Mucosa of stomach (tissue), 1 donor: ENCODE results near the gene SV2A.
"Not testable (repeated sequence)": the region's sequence is repeated elsewhere in the genome, so short reads cannot be mapped to it uniquely, and the experiment has no call there.

Experiments
- H3K27me3 ChIP-seq: one replicate; pipeline ENCODE4 v1.7.0; 2013; ENCODE audit warnings: mild to moderate bottlenecking, low read length; ENCODE audit not compliant: control insufficient read depth, insufficient read depth
- H3K36me3 ChIP-seq: one replicate; pipeline ENCODE4 v1.7.0; 2013; ENCODE audit warnings: low read length; ENCODE audit not compliant: control insufficient read depth, insufficient read depth
- H3K4me1 ChIP-seq: one replicate; pipeline ENCODE4 v1.7.0; 2013; ENCODE audit warnings: mild to moderate bottlenecking, low read length; ENCODE audit not compliant: control insufficient read depth, insufficient read depth
- H3K4me3 ChIP-seq: one replicate; pipeline ENCODE4 v1.7.0; 2013; ENCODE audit warnings: low read length
- H3K9ac ChIP-seq: one replicate; pipeline ENCODE4 v1.7.0; 2013; ENCODE audit warnings: mild to moderate bottlenecking, low read length, moderate library complexity
- H3K9me3 ChIP-seq: one replicate; pipeline ENCODE4 v1.7.0; 2013; ENCODE audit warnings: mild to moderate bottlenecking, low read length, moderate library complexity; ENCODE audit not compliant: control insufficient read depth
- donor health status: Pancreatic carcinoma.

SV2A gene, protein sequence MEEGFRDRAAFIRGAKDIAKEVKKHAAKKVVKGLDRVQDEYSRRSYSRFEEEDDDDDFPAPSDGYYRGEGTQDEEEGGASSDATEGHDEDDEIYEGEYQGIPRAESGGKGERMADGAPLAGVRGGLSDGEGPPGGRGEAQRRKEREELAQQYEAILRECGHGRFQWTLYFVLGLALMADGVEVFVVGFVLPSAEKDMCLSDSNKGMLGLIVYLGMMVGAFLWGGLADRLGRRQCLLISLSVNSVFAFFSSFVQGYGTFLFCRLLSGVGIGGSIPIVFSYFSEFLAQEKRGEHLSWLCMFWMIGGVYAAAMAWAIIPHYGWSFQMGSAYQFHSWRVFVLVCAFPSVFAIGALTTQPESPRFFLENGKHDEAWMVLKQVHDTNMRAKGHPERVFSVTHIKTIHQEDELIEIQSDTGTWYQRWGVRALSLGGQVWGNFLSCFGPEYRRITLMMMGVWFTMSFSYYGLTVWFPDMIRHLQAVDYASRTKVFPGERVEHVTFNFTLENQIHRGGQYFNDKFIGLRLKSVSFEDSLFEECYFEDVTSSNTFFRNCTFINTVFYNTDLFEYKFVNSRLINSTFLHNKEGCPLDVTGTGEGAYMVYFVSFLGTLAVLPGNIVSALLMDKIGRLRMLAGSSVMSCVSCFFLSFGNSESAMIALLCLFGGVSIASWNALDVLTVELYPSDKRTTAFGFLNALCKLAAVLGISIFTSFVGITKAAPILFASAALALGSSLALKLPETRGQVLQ

DNA sequence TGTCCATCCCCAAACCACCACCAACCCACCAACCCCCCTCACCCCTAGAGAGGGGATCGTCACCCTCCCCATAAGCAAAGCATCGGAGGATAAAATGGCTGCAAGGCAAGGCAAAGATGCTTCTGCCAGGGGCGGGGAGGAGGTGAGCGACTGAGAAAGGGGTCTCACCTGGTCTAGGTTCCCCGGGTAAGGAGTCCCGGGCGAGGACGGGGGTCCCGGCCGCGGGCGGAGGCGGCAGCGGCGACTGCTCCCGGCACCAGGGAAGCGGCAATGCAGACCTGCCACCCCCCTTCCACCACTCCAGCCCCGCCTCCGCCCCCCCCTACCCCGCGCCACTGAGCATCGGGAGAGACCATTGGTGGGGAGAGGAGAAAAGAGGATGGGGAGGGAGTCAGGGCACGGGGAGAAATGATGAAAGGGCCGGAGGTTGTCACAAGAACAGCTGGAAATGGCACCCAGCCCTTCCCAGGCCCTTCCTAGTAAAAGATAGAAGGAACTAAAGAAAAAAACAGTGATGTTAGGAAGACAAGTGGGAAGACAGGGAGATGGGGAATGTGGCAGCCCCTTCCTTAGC lies at the start of gene SV2A:
Gene SV2A, minus strand, starts transcription at position 274 of the 574 bp plus-strand sequence. CDS start 4,004 bp downstream, outside the sequence.
- H3K4me3 ChIP-seq, result no peak within 1 kb of the TSS

DNA sequence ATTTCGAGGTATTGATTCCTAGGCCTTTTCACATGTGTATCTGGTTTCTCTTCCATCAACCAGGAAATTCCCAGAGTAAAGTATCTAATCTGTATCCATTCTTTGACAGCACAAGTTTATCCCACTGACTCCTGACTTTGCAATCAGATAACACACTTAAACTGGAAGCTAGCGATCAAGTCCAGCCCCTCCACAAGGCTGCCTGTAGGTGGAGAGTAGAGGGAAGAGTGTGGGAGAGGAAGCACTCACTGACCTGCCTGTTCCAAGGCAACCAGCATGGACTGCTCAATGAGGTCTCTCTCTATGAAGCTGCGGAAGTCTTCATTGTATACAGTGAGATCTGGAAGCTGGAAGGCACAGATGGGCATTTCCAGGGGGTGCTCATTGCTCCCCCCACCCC lies 49.4 kb upstream of the SV2A start:
- H3K4me1 ChIP-seq, result peaks cover 17% of the 10 kb centered on the region
- H3K9me3 ChIP-seq, result no peaks in the 10 kb centered on the region
- H3K4me3 ChIP-seq, result no peak overlapping the region
- H3K36me3 ChIP-seq, result peaks cover 5% of the 10 kb centered on the region
- no peak overlapping the region for H3K9ac ChIP-seq
- H3K27me3 ChIP-seq, result no peaks in the 10 kb centered on the region

More for the DNA sequence above, at the start of gene SV2A:
- no peaks in the 10 kb centered on the region for H3K36me3 ChIP-seq
- peak within 1 kb of the TSS; percentile 57 for H3K9ac ChIP-seq
- H3K9me3 ChIP-seq, result no peaks in the 10 kb centered on the region
- peaks cover 4% of the 10 kb centered on the region for H3K4me1 ChIP-seq
- peaks cover 16% of the 10 kb centered on the region for H3K27me3 ChIP-seq

DNA sequence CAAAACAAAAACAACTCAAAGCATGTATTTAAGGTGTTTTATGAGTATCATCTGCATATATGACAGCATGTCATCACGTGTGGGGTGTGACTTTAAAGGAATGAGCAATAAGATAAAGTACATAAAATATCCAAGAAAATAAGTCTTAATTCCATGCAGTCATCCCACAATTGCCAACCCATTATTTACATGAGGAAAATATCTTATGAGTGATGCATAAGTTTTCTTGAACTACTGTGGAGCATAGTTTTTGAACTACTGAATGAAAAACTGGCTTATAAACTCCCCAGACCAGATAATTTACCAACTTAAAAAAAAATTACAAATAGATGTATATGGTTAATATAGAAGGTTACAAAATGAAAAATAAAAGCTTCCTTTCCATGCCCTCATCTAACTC lies 48.8 kb upstream of the SV2A start:
- H3K4me1 ChIP-seq, result peaks cover 20% of the 10 kb centered on the region
- H3K27me3 ChIP-seq, result no peaks in the 10 kb centered on the region
- peaks cover 5% of the 10 kb centered on the region for H3K36me3 ChIP-seq
- no peak overlapping the region for H3K4me3 ChIP-seq
- H3K9me3 ChIP-seq, result no peaks in the 10 kb centered on the region
- no peak overlapping the region for H3K9ac ChIP-seq

DNA sequence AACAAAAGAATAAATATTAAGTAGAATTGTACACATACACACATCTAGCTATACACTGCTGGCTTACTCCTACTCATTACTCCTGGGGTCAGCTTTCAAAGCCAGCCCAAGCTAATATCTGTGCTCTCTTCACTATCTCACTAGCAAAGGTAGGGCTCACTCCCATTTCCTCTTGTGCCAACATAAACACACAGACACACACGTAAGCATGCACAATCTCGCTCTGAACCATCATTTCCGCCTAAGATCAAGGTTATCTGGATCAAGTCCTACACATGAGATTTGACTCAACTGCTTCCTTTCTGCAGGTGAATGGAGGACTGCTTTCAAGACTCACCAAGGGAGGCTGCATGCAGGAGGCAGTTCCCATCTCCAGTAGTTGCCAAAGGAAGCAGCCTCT lies 47.8 kb upstream of the SV2A start:
- Histone ChIP-seq H3K9ac (peak overlapping the region; percentile 44), H3K9me3 (no peaks in the 10 kb centered on the region), H3K4me1 (peaks cover 20% of the 10 kb centered on the region), H3K36me3 (peaks cover 5% of the 10 kb centered on the region), H3K27me3 (no peaks in the 10 kb centered on the region), H3K4me3 (no peak overlapping the region)

DNA sequence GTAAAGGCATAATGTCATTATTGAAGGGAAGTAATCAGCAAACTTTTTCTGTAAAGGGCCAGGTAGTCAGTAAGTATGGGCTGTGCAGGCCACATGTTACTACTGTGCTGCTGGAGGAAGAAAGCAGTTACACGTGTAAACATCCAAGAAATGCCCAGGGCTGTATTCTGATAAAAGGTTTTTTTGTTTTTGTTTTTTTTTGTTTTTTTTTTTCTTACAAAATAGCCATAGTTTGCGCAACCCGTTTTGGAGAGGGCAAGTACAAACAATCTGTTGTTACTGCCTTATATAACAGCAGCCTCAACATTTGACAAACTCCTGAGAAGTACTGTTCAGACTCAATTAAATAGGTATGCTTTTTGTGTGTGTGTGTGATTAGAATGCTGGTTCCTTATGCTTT lies 45.7 kb upstream of the SV2A start:
- H3K9me3 ChIP-seq, result no peaks in the 10 kb centered on the region
- H3K4me1 ChIP-seq, result peaks cover 20% of the 10 kb centered on the region
- H3K4me3 ChIP-seq, result no peak overlapping the region
- H3K27me3 ChIP-seq, result no peaks in the 10 kb centered on the region
- no peak overlapping the region for H3K9ac ChIP-seq
- peaks cover 9% of the 10 kb centered on the region for H3K36me3 ChIP-seq

DNA sequence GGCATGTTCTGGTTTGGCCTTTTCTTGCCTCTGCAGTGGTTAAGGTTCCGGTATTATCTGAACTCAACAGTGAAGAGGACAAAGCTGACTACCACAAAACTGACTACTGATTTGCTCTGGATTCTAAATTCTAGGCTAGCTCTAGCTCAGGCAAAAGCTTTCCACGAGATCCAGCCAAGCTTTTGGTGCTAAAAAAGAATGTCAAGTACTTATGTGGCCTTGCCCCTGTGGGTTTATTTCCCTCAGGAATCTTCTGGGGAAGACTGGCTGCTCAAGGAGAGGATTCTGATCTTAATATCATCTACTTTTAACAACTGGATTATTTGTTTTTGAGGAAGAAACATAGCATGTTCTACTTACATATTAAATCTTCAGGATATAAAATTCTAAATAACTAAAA lies 45.1 kb upstream of the SV2A start:
- Histone ChIP-seq H3K9ac (no peak overlapping the region), H3K4me1 (peaks cover 20% of the 10 kb centered on the region)

DNA sequence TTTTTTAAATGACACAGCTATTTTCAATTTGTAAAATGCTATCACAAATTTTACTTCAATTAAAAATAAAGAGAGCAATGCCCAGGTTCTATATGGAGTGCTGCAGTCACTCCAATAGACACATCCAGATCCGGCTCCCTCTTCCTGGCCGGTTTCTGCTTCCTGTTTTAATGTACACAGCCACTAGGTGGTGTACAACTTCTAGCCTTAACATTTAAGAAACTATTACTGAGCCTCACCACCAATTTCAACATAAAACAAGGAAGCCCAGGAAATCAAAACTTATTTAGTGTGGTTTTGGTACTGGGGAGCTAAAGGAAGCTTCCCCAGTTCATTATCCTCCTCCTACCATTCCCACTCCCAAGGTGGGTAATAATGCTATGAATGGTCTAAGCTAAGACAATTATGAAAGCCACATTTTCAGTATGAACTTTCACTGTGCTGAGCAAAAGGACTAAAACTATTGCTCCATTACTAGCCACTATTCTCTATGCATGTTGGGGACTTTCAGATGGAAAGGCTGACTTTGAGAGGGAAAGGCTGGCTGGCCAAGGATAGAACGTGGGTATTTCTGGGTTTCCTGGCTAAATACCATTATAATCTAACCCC lies 44.5 kb upstream of the SV2A start:
- H3K4me1 ChIP-seq, result peaks cover 20% of the 10 kb centered on the region
- no peak overlapping the region for H3K9ac ChIP-seq
- H3K36me3 ChIP-seq, result peaks cover 9% of the 10 kb centered on the region
- H3K4me3 ChIP-seq, result no peak overlapping the region
- H3K9me3 ChIP-seq, result no peaks in the 10 kb centered on the region
- H3K27me3 ChIP-seq, result no peaks in the 10 kb centered on the region

More for the DNA sequence above, 45.1 kb upstream of the SV2A start:
- Histone ChIP-seq H3K36me3 (peaks cover 9% of the 10 kb centered on the region), H3K27me3 (no peaks in the 10 kb centered on the region), H3K4me3 (no peak overlapping the region), H3K9me3 (no peaks in the 10 kb centered on the region)

DNA sequence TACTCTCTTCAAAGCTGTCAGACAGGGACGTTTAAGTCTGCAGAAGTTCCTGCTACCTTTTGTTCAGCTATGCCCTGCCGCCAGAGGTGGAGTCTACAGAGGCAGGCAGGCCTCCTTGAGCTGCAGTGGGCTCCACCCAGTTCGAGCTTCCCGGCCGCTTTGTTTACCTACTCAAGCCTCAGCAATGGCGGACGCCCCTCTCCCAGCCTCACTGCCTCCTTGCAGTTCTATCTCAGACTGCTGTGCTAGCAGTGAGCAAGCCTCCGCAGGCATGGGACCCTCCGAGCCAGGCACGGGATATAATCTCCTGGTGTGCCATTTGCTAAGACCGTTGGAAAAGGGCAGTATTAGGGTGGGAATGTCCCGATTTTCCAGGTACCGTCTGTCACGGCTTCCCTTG lies 39.9 kb upstream of the SV2A start:
- not testable (repeated sequence) for H3K4me3 ChIP-seq, H3K27me3 ChIP-seq, H3K9ac ChIP-seq, H3K9me3 ChIP-seq, H3K4me1 ChIP-seq, H3K36me3 ChIP-seq

DNA sequence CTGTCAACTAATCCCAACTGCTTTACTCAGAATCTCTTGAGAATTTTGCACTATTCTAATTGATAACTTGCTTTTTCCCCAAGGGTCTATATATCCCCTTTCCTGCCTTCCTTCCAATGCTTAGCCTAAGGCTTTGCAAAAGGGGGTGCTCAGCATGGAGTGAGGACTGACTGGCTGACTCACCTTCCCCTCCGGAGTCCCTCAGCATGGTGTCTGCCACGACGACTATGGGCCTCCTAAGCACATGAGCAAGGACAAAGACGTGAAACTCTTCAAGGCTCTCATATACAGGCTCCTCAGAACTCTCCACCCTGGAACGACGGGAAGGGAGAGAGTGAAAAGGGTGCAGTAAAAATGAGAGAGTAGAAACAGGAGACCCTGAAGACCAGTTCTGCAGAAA lies 32.3 kb upstream of the SV2A start:
- Histone ChIP-seq H3K36me3 (no peaks in the 10 kb centered on the region), H3K9me3 (no peaks in the 10 kb centered on the region), H3K4me1 (no peaks in the 10 kb centered on the region), H3K27me3 (no peaks in the 10 kb centered on the region), H3K4me3 (no peak overlapping the region), H3K9ac (no peak overlapping the region)

DNA sequence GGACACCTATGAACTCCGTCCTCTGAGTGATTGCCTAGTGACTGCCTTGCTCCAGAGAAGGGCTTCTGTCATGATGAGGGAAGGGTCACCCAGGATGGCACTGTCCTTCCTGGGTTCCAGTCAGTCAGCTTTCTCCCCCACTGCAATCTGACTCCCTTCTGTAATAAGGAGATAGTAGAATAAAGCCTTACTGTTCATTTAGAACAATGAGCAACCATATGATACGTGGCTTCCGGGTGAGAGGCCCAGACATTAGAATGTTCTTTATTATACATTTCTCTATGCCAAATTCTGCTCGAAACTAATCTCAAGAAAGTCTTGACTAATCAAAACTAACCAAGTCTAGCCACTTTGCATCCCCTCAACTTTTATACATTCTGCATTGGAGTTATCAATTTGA lies 27.6 kb upstream of the SV2A start:
- Histone ChIP-seq H3K9ac (no peak overlapping the region), H3K36me3 (no peaks in the 10 kb centered on the region), H3K4me3 (no peak overlapping the region), H3K27me3 (no peaks in the 10 kb centered on the region), H3K9me3 (no peaks in the 10 kb centered on the region), H3K4me1 (peaks cover 17% of the 10 kb centered on the region)

DNA sequence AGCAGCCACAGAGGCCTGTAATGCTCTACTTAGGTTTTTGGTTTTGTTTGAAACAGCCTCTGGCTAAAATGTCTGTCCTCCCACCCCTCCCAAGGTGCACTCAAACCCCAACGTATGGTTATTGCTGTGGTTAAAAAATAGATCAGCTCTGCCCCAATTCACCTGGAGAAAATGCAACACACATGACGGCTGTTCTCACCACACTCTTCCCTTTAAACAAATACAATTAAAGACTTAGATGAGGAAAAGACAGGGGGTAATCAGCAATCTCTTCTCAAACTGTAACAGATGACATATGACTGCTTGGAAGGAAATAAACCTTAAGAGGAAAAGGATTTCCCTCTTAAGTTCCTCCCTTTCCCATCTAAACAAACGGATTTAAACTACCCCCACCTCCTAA lies 25.2 kb upstream of the SV2A start:
- no peaks in the 10 kb centered on the region for H3K27me3 ChIP-seq
- no peak overlapping the region for H3K4me3 ChIP-seq
- H3K9me3 ChIP-seq, result no peaks in the 10 kb centered on the region
- peaks cover 36% of the 10 kb centered on the region for H3K4me1 ChIP-seq
- no peak overlapping the region for H3K9ac ChIP-seq
- H3K36me3 ChIP-seq, result no peaks in the 10 kb centered on the region

DNA sequence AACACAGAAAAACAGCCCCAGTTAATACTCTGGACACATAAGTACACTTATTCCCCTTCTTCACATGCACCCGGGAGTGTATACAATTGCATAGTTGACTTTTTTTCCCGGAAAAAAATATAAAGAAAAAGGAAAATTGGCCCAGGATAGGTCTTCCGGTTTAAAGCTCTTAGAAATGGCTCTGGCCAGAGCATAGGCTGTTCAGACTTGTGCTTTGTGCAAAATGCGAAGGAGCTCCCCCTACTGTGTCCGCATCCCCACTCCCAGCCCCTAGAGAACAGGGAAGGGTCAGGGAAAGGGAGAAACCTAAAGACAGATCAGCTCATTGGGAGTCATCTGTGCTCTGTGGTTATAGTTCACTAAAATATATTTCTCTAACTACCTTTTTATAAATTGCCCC lies 24.6 kb upstream of the SV2A start:
- H3K27me3 ChIP-seq, result no peaks in the 10 kb centered on the region
- H3K36me3 ChIP-seq, result no peaks in the 10 kb centered on the region
- H3K9ac ChIP-seq, result no peak overlapping the region
- H3K4me3 ChIP-seq, result no peak overlapping the region
- H3K9me3 ChIP-seq, result no peaks in the 10 kb centered on the region
- H3K4me1 ChIP-seq, result peaks cover 43% of the 10 kb centered on the region
